H1 (cell line): ENCODE data around the gene SIRT5. TPM values are rescaled to one million over a fixed set of nuclear protein-coding genes. Genes with fewer than 3 reads are reported as not detected.

Source experiments
- CTCF ChIA-PET: fragments of 300-600 bp; sonication (Branson Sonifier 250); formaldehyde crosslinking; loops from one replicate; lab custom pipeline; 2021; ENCODE audit not compliant: partially characterized antibody; lab: Charles Lee
- POLR2A ChIA-PET: fragments of 300-600 bp; sonication (Branson Sonifier 250); formaldehyde crosslinking; loops from one replicate; lab custom pipeline; 2021; ENCODE audit warnings: inconsistent platforms; ENCODE audit not compliant: partially characterized antibody; lab: Charles Lee
- DNase-seq, 2 experiments: peaks; one replicate each; pipeline versions ENCODE4 v3.0.0 to v3.0.0-alpha.2; 2010 to 2022; ENCODE audit warnings: low spot score in 2 of 2, low read depth in 1 of 2, mixed read lengths in 1 of 2
- FAIRE-seq: peaks from 2 replicates; lab custom pipeline; 2011; peaks lifted over from hg19 to GRCh38; lab: Jason Lieb, UNC
- H2AFZ ChIP-seq: 2 replicates; pipeline ENCODE4 v1.8.1; 2012; ENCODE audit warnings: low read length, inconsistent platforms
- H2AK5ac ChIP-seq: 2 replicates; pipeline ENCODE4 v1.6.1; 2013; ENCODE audit warnings: low read depth, low read length
- H2BK120ac ChIP-seq: replicated peaks from 2 replicates; pipeline ENCODE3; 2013; ENCODE audit warnings: low read depth, low read length, inconsistent platforms
- H2BK12ac ChIP-seq: 2 replicates; pipeline ENCODE4 v1.6.1; 2013; ENCODE audit warnings: low read depth, low read length
- H2BK15ac ChIP-seq: 2 replicates; pipeline ENCODE4 v1.6.1; 2013; ENCODE audit warnings: low read length
- H2BK20ac ChIP-seq: 2 replicates; pipeline ENCODE4 v1.6.1; 2013; ENCODE audit warnings: low read length
- H2BK5ac ChIP-seq: 2 replicates; pipeline ENCODE4 v1.6.1; 2013; ENCODE audit warnings: low read depth, low read length
- H3K14ac ChIP-seq: 2 replicates; pipeline ENCODE4 v1.6.1; 2013; ENCODE audit warnings: inconsistent platforms; ENCODE audit not compliant: insufficient read length
- H3K18ac ChIP-seq: 2 replicates; pipeline ENCODE4 v1.6.1; 2013; ENCODE audit warnings: low read length; ENCODE audit errors: extremely low read depth
- H3K23ac ChIP-seq: 2 replicates; pipeline ENCODE4 v1.6.1; 2013; ENCODE audit warnings: inconsistent platforms; ENCODE audit not compliant: insufficient read length
- H3K23me2 ChIP-seq: 2 replicates; pipeline ENCODE4 v1.6.1; 2013; ENCODE audit warnings: low read depth, low read length
- H3K27ac ChIP-seq: 2 replicates; pipeline ENCODE4 v1.6.1; 2011; ENCODE audit warnings: low read depth, low read length, inconsistent platforms
- H3K27me3 ChIP-seq, 4 experiments: replicated peaks in 1 of 4; 1 replicate in 1 of 4; 2 replicates in 3 of 4; pipeline versions ENCODE4 v1.6.1 to v1.8.1; 2011 to 2013; ENCODE audit warnings: low read length in 3 of 4, mild to moderate bottlenecking in 3 of 4, inconsistent platforms in 2 of 4, mixed read lengths in 2 of 4, moderate library complexity in 1 of 4; ENCODE audit not compliant: control insufficient read depth in 3 of 4, insufficient read depth in 3 of 4; ENCODE audit errors: extremely low read depth in 1 of 4
- H3K36me3 ChIP-seq, 4 experiments: 2 replicates each; pipeline versions ENCODE4 v1.6.1 to v1.8.1; 2011 to 2013; ENCODE audit warnings: mild to moderate bottlenecking in 4 of 4, low read length in 3 of 4, moderate library complexity in 2 of 4, control low read depth in 1 of 4, inconsistent platforms in 1 of 4; ENCODE audit not compliant: insufficient read depth in 4 of 4, control insufficient read depth in 2 of 4
- H3K4ac ChIP-seq: replicated peaks from 2 replicates; pipeline ENCODE3; 2013; ENCODE audit warnings: low read length, low read depth, mixed read lengths, inconsistent platforms; ENCODE audit not compliant: insufficient read length
- H3K4me1 ChIP-seq, 4 experiments: replicated peaks in 1 of 4; 1 replicate in 1 of 4; 2 replicates in 3 of 4; pipeline versions ENCODE4 v1.6.1 to v1.8.1; 2011 to 2013; ENCODE audit warnings: low read length in 3 of 4, inconsistent platforms in 2 of 4, mixed read lengths in 1 of 4; ENCODE audit not compliant: insufficient read depth in 4 of 4, control insufficient read depth in 3 of 4
- H3K4me2 ChIP-seq, 2 experiments: 2 replicates each; pipeline versions ENCODE4 v1.6.1 to v1.8.1; 2011 to 2013; ENCODE audit warnings: low read depth in 2 of 2, low read length in 2 of 2, control low read depth in 1 of 2, inconsistent platforms in 1 of 2, mild to moderate bottlenecking in 1 of 2; ENCODE audit not compliant: insufficient read depth in 1 of 2
- H3K4me3 ChIP-seq, 4 experiments: fragments of 200-600, 300-600 bp in 1 of 4; sonication (generic), shearing (Covaris generic), sonication (Bioruptor Twin) in 1 of 4; 2 replicates each; pipeline versions ENCODE4 v1.5.1 to v1.8.1; 2011 to 2016; ENCODE audit warnings: low read length in 4 of 4, low read depth in 3 of 4, control low read depth in 2 of 4, inconsistent platforms in 2 of 4, mild to moderate bottlenecking in 2 of 4, mixed read lengths in 1 of 4, moderate library complexity in 1 of 4; ENCODE audit not compliant: insufficient read depth in 2 of 4; ENCODE audit errors: extremely low read depth in 1 of 4
- H3K56ac ChIP-seq: replicated peaks from 2 replicates; pipeline ENCODE3; 2013; ENCODE audit warnings: low read depth, mild to moderate bottlenecking, mixed read lengths, low read length, inconsistent platforms; ENCODE audit not compliant: insufficient read length
- H3K79me1 ChIP-seq: 2 replicates; pipeline ENCODE4 v1.6.1; 2013; ENCODE audit warnings: low read depth, low read length, control low read depth
- H3K79me2 ChIP-seq, 2 experiments: 2 replicates each; pipeline versions ENCODE4 v1.6.1 to v1.8.1; 2012 to 2013; ENCODE audit warnings: low read length in 2 of 2, mild to moderate bottlenecking in 2 of 2, inconsistent platforms in 1 of 2; ENCODE audit not compliant: insufficient read depth in 2 of 2, control insufficient read depth in 1 of 2
- H3K9ac ChIP-seq, 4 experiments: replicated peaks in 1 of 4; 1 replicate in 1 of 4; 2 replicates in 3 of 4; pipeline versions ENCODE4 v1.6.1 to v1.8.1; 2011 to 2013; ENCODE audit warnings: low read depth in 3 of 4, low read length in 3 of 4, control low read depth in 2 of 4, mild to moderate bottlenecking in 2 of 4, moderate library complexity in 2 of 4, inconsistent platforms in 1 of 4; ENCODE audit errors: extremely low read depth in 1 of 4
- H3K9me3 ChIP-seq, 2 experiments: 2 replicates each; pipeline versions ENCODE4 v1.6.1 to v1.8.1; 2012 to 2013; ENCODE audit warnings: mild to moderate bottlenecking in 2 of 2, moderate library complexity in 2 of 2, control low read depth in 1 of 2, inconsistent platforms in 1 of 2, low read depth in 1 of 2, low read length in 1 of 2, mixed read lengths in 1 of 2; ENCODE audit not compliant: insufficient read depth in 2 of 2
- H4K20me1 ChIP-seq, 2 experiments: replicated peaks in 1 of 2; 2 replicates each; pipeline versions ENCODE3 to v1.8.1; 2011 to 2013; ENCODE audit warnings: inconsistent platforms in 2 of 2, low read length in 2 of 2, mild to moderate bottlenecking in 1 of 2; ENCODE audit not compliant: insufficient read depth in 2 of 2, control insufficient read depth in 1 of 2
- H4K5ac ChIP-seq: 2 replicates; pipeline ENCODE4 v1.6.1; 2013; ENCODE audit warnings: low read length, low read depth, mixed read lengths, inconsistent platforms; ENCODE audit not compliant: insufficient read length
- H4K8ac ChIP-seq: 2 replicates; pipeline ENCODE4 v1.8.0; 2013; ENCODE audit warnings: mild to moderate bottlenecking, moderate library complexity, low read length, inconsistent platforms; ENCODE audit not compliant: insufficient read depth; ENCODE audit errors: extremely low read depth
- H4K91ac ChIP-seq: replicated peaks from 2 replicates; pipeline ENCODE3; 2013; ENCODE audit warnings: low read length, mixed read lengths, inconsistent platforms; ENCODE audit not compliant: insufficient read length
- CBX5 ChIP-seq: fragments of 300-800, 300-1000 bp; sonication (generic); IDR thresholded peaks from 2 replicates; pipeline ENCODE4 v1.7.1; 2016; ENCODE audit warnings: antibody characterized with exemption, low read length, low read depth
- CREB1 ChIP-seq: IDR thresholded peaks from 2 replicates; pipeline ENCODE4 v1.6.1; 2012; ENCODE audit warnings: inconsistent platforms
- EP300 ChIP-seq, 2 experiments: IDR thresholded peaks; 1 replicate in 1 of 2; 2 replicates in 1 of 2; pipeline ENCODE4 v1.6.1; 2011 to 2012; ENCODE audit warnings: low read depth in 2 of 2, low read length in 2 of 2, mild to moderate bottlenecking in 2 of 2, borderline replicate concordance in 1 of 2, inconsistent platforms in 1 of 2, moderate library complexity in 1 of 2
- GTF2F1 ChIP-seq: IDR thresholded peaks from 2 replicates; pipeline ENCODE4 v1.6.1; 2012; ENCODE audit warnings: low read depth, low read length, improper control_type of control experiment, borderline replicate concordance
- RAD21 ChIP-seq, 2 experiments: IDR thresholded peaks in 1 of 2; conservative IDR thresholded peaks in 1 of 2; 2 replicates each; pipeline ENCODE4 v1.6.1; 2011; ENCODE audit warnings: low read depth in 2 of 2, low read length in 2 of 2, improper control_type of control experiment in 1 of 2, inconsistent platforms in 1 of 2, mild to moderate bottlenecking in 1 of 2, moderate library complexity in 1 of 2
- RFX5 ChIP-seq: IDR thresholded peaks from 2 replicates; pipeline ENCODE4 v1.6.1; 2011; ENCODE audit warnings: low read depth, low read length, improper control_type of control experiment, borderline replicate concordance
- SP2 ChIP-seq: IDR thresholded peaks from 2 replicates; pipeline ENCODE4 v1.6.1; 2012; ENCODE audit warnings: mild to moderate bottlenecking, low read length, inconsistent platforms
- SP4 ChIP-seq: IDR thresholded peaks from 2 replicates; pipeline ENCODE4 v1.6.1; 2012; ENCODE audit warnings: low read length, inconsistent platforms
- TAF1 ChIP-seq: IDR thresholded peaks from 2 replicates; pipeline ENCODE4 v1.6.1; 2011; ENCODE audit warnings: mild to moderate bottlenecking, low read depth, low read length
- TBP ChIP-seq: IDR thresholded peaks from 2 replicates; pipeline ENCODE4 v1.6.1; 2011; ENCODE audit warnings: low read depth, low read length, improper control_type of control experiment
- WGBS, 2 experiments: shearing (Covaris generic) in 1 of 2; methylation state at CpG; one replicate each; pipeline versions ENCODE4 v1.1.6 to v1.1.7; 2013 to 2015; ENCODE audit warnings: low lambda C conversion rate in 2 of 2, mixed read lengths in 2 of 2, inconsistent platforms in 1 of 2, low coverage in 1 of 2, missing lambda C conversion rate in 1 of 2; ENCODE audit not compliant: insufficient replicate concordance in 2 of 2, insufficient coverage in 1 of 2, insufficient read length in 1 of 2; ENCODE audit errors: extremely low coverage in 1 of 2, missing lambda C conversion rate in 1 of 2; 5-methylcytosine and 5-hydroxymethylcytosine counted together
- polyA plus RNA-seq, 7 experiments: library from polyadenylated mRNA; depleted of rRNA in 3 of 7; stranded (reverse) in 5 of 7; unstranded in 2 of 7; fragments of >200 nt in 5 of 7; fragments of 200-250 nt in 2 of 7; gene quantifications; 1 replicate in 5 of 7; 2 replicates in 1 of 7; 4 replicates in 1 of 7; pipeline versions ENCODE4 v1.2.1 to v1.2.3, GENCODE V29; 2011 to 2013; ENCODE audit warnings: missing spikeins in 2 of 7, mixed read lengths in 2 of 7
- total RNA-seq: library from RNA; stranded (reverse); fragmentation: NEBNext Ultra II Directional; extraction: Animal tissue kit (Norgen Biotek cat#: 25700); gene quantifications from 2 replicates; pipeline ENCODE4 v1.2.1, GENCODE V29; 2021
- TF ChIP-seq, protein P1 (sequence below): IDR thresholded peaks from 2 replicates; pipeline ENCODE4 v1.6.1; 2012; ENCODE audit warnings: inconsistent platforms

SIRT5 gene
- total and polyA plus RNA-seq, 2 of the 8 experiments (the other 6 are each of a cell fraction or from before 2014, with no cell fraction given) = 7.4 to 14.7 TPM

DNA sequence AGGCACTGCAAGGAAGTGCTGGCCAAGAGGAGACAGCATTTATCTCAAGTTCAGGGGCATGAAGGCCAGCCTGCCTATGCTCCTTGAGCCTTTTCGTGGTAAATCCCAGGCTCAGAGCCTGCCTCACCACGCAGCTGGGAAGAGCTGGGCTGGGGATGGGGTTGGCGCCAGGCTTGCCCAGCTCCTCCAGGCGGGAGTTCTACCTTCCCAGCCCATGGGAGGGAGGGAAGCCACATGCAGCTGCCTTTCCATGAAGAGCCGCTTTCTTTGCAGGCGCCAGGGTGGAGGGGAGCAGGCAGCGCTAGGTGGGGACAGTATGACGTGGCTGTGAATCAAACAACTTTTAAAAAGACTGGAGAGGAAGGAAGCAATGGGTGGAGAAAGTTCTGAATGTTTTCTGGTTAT is 19.5 kb upstream of the SIRT5 start:
- Histone ChIP-seq H3K9me3 (no peaks in the 10 kb centered on the region), H2BK20ac (no peak overlapping the region), H3K79me2 (no peaks in the 10 kb centered on the region), H3K36me3 (no peaks in the 10 kb centered on the region), H2AFZ (peak overlapping the region; percentile 30), H4K91ac (no peak overlapping the region), H3K79me1 (no peaks in the 10 kb centered on the region), H2BK120ac (no peak overlapping the region), H3K4me2 (peak overlapping the region; percentile 5 to 29; a peak in 3 of 4 replicates), H3K18ac (peak overlapping the region; percentile 64; the same call in 1 of the 2 replicates), H2AK5ac (no peak overlapping the region), H2BK5ac (0 out of 2 replicates have a peak overlapping the region, but pooled peaks have one; percentile 20), H3K14ac (no peak overlapping the region), H3K27ac (no peak overlapping the region), H4K20me1 (no peaks in the 10 kb centered on the region), H3K27me3 (peaks cover 0 to 2% (median 0%) of the 10 kb centered on the region in 4 experiments; a peak in 1 of 7 replicates), H4K5ac (no peak overlapping the region), H2BK15ac (peak overlapping the region; percentile 18; the same call in 1 of the 2 replicates), H3K9ac (peak overlapping the region in 2 of 4 experiments; percentile 14 to 20; a peak in 1 of 7 replicates), H3K4ac (no peak overlapping the region), H3K56ac (no peak overlapping the region), H3K4me1 (peaks cover 3 to 9% (median 5%) of the 10 kb centered on the region in 4 experiments; a peak in 6 of 7 replicates), H2BK12ac (no peak overlapping the region), H3K4me3 (no peak overlapping the region; a peak in 1 of 8 replicates), H3K23me2 (no peaks in the 10 kb centered on the region), H4K8ac (no peak overlapping the region), H3K23ac (no peak overlapping the region)
- DNase-seq = peak in 1 of 2 experiments; percentile 71
- FAIRE-seq = peak; percentile 87
- ChIA-PET POLR2A (interaction anchor here (0.5 to 2.6 kb wide), 5 partner anchors 20 to 222 kb away, joined by 3 to 6 read pairs (median 3); partner anchors contain the start of genes GFOD1 and SIRT5), CTCF (interaction anchor here (0.8 to 1.8 kb wide), 4 partner anchors 21 to 156 kb away, joined by 3 to 6 read pairs (median 4); no protein-coding TSS in a partner anchor)
- WGBS, 2 experiments = 12% methylated on average over 8 of the region's 8 CpGs; no CpG with 5 or more reads in 1 of the 2 experiments
- no peak for TF ChIP-seq SP4
- TF ChIP-seq TBP = peak; percentile 15; the same call in 1 of the 2 replicates
- 0 out of 2 replicates have a peak, but pooled peaks have one; percentile 5 for TF ChIP-seq SP2
- peak; percentile 30; the same call in 1 of the 2 replicates for TF ChIP-seq CREB1
- peak; percentile 30 to 37 for TF ChIP-seq RAD21 (IDR thresholded peaks at IDR 0.05 in 1 of 2, conservative IDR thresholded peaks at IDR 0.05 in 1 of 2; ENCODE audit: low read depth in 2 of 2, low read length in 2 of 2)
- TF ChIP-seq, protein P1, sequence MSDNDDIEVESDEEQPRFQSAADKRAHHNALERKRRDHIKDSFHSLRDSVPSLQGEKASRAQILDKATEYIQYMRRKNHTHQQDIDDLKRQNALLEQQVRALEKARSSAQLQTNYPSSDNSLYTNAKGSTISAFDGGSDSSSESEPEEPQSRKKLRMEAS = peak; percentile 92
- no peak; the same call in 1 of the 2 replicates for TF ChIP-seq TAF1
- TF ChIP-seq RFX5 = no peak
- TF ChIP-seq GTF2F1 = 0 out of 2 replicates have a peak, but pooled peaks have one; percentile 20
- TF ChIP-seq EP300 (IDR thresholded peaks at IDR 0.05; ENCODE audit: borderline replicate concordance in 1 of 2, low read depth in 2 of 2, low read length in 2 of 2) = peak in 1 of 2 experiments; percentile 15; a peak in 1 of 3 replicates
- TF ChIP-seq CBX5 = no peak
